Measurements from ENCODE around the gene STXBP5L. TPM values are rescaled to one million over a fixed set of nuclear protein-coding genes. Genes with fewer than 3 reads are reported as not detected.
"Not testable (repeated sequence)": the region's sequence is repeated elsewhere in the genome, so short reads cannot be mapped to it uniquely, and the experiment has no call there.

STXBP5L gene

DNA sequence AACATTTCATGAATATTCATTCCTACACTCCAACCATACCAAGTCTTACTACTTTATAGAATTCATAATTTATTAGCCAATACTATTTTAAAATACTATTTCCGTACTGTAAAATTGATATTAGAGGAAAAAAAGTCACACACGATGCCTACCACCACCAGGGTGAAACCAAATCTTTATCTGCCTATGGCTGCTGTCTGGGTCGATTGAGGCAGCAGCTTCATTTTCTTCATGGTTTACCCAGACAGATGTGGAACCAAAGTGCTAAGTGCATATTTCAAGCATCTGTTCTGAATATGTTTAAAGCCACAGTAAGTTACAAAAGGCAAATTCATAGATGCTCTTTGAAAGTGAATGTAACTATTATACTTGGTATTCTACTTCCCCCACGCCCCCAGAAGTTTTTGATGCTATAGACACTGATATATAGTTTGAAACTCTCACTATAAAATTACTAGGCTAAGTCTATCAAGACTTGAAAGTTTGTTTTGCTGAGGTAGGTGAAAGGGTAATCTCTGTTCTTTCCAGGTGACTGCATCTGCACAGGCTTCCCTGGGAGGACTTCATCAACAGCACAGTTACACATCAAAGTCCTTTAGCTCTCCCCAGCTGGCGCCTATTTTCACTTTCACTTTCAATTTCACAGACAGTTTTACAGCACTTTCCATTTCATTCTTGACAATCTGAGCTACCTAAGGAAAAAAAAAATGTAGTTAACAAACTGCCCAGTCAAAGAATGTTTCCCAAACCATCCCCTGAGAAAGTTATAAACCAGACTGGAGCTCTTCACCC, 523.9 kb downstream of the STXBP5L start:
- H3K4me1 ChIP-seq (ENCODE audit: control insufficient read depth, insufficient read depth, low read length) = peaks cover 8% of the 10 kb centered on the region
- H3K36me3 ChIP-seq (ENCODE audit: insufficient read depth, low read length) = peaks cover 6% of the 10 kb centered on the region
- H3K4me2 ChIP-seq (ENCODE audit: low read length) = peak overlapping the region; percentile 93
- H3K27me3 ChIP-seq (ENCODE audit: control insufficient read depth, insufficient read depth, low read length) = no peaks in the 10 kb centered on the region
- H3K9ac ChIP-seq (ENCODE audit: low read depth, low read length) = peak overlapping the region; percentile 52
- H3K4me3 ChIP-seq (ENCODE audit: low read length) = peak overlapping the region; percentile 70
- H3K9me3 ChIP-seq (replicated peaks; ENCODE audit: low read length) = no peaks in the 10 kb centered on the region

DNA sequence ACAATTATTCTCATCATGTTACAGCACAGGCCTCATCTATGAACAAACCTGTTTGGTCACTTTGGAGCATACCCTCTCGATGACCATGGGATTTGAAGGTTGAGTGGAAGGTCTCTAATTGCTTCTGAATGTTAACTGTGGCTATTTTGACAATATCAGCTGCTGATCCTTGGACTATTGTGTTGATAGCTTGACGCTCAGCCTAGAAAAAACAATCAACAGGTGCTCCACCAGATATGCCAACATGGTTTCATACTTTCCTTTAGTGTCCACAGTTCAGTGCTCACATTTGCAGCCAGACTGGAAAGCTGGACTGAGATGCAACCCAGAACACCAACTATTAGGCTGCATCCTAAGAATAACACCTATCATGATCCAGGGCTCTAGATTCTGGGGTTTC, 528.1 kb downstream of the STXBP5L start:
- Histone ChIP-seq H3K27me3 (ENCODE audit: control insufficient read depth, insufficient read depth, low read length) (no peaks in the 10 kb centered on the region), H3K4me3 (ENCODE audit: low read length) (no peak overlapping the region), H3K4me1 (ENCODE audit: control insufficient read depth, insufficient read depth, low read length) (peaks cover 8% of the 10 kb centered on the region), H3K36me3 (ENCODE audit: insufficient read depth, low read length) (no peaks in the 10 kb centered on the region), H3K4me2 (ENCODE audit: low read length) (no peak overlapping the region), H3K9me3 (replicated peaks; ENCODE audit: low read length) (no peaks in the 10 kb centered on the region), H3K9ac (ENCODE audit: low read depth, low read length) (no peak overlapping the region)

DNA sequence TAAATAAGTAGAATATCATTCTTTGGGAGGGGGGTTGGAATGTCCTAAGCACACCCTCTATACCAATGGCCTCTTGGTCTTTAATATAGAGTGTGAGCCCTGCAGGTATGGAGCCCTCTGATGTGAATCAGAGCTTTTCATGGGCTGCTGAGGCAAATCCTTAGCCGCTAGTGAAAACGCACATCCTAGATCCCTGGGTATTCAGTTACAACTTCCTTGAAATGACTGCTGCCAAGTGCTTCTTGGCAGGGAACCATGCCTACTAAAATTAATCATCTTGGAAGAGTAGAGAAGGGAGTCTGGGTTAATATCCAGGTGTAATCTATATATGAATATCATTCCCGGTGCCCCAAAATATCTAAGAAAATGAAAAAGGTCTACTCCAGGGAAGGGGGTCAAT, 528.6 kb downstream of the STXBP5L start:
- H3K4me2 ChIP-seq (ENCODE audit: low read length) = no peak overlapping the region
- no peak overlapping the region for H3K4me3 ChIP-seq (ENCODE audit: low read length)
- H3K9me3 ChIP-seq (replicated peaks; ENCODE audit: low read length) = no peaks in the 10 kb centered on the region
- H3K4me1 ChIP-seq (ENCODE audit: control insufficient read depth, insufficient read depth, low read length) = peaks cover 8% of the 10 kb centered on the region
- no peaks in the 10 kb centered on the region for H3K27me3 ChIP-seq (ENCODE audit: control insufficient read depth, insufficient read depth, low read length)
- H3K9ac ChIP-seq (ENCODE audit: low read depth, low read length) = no peak overlapping the region
- no peaks in the 10 kb centered on the region for H3K36me3 ChIP-seq (ENCODE audit: insufficient read depth, low read length)

DNA sequence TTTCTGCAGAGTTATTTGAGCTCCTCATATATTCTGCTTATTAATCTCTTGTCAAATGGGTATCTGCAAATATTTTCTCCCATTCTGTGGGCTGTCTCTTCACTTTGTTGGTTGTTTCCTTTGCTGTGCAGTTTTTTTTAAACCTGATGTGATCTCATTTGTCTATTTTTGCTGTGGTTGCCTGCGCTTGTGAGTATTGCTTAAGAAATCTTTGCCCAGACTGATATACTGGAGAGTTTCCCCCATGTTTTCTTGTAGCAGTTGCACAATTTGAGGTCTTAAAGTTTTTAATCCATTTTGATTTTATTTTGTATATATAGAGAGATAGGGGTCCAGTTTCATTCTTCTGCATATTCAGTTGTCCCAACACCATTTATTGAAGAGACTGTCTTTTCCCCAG, 535.5 kb downstream of the STXBP5L start:
- no peak overlapping the region for H3K9ac ChIP-seq (ENCODE audit: low read depth, low read length)

DNA sequence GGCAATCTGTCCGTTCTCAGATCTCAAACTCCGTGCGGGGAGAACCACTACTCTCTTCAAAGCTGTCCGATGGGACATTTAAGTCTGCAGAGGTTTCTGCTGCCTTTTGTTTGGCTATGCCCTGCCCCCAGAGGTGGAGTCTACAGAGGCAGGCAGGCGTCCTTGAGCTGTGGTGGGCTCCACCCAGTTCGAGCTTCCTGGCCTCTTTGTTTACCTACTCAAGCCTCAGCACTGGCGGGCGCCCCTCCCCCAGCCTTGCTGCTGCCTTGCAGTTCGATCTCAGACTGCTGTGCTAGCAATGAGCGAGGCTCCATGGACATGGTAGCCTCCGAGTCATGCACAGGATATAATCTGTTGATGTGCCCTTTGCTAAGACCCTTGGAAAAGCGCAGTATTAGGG, 543.7 kb downstream of the STXBP5L start:
- H3K27me3 ChIP-seq (ENCODE audit: control insufficient read depth, insufficient read depth, low read length); H3K9ac ChIP-seq (ENCODE audit: low read depth, low read length); H3K4me1 ChIP-seq (ENCODE audit: control insufficient read depth, insufficient read depth, low read length); H3K4me2 ChIP-seq (ENCODE audit: low read length); H3K4me3 ChIP-seq (ENCODE audit: low read length); H3K36me3 ChIP-seq (ENCODE audit: insufficient read depth, low read length); H3K9me3 ChIP-seq (replicated peaks; ENCODE audit: low read length): not testable (repeated sequence)

More for the DNA sequence above, 535.5 kb downstream of the STXBP5L start:
- H3K4me3 ChIP-seq (ENCODE audit: low read length) = no peak overlapping the region
- no peak overlapping the region for H3K4me2 ChIP-seq (ENCODE audit: low read length)
- no peaks in the 10 kb centered on the region for H3K36me3 ChIP-seq (ENCODE audit: insufficient read depth, low read length)
- H3K4me1 ChIP-seq (ENCODE audit: control insufficient read depth, insufficient read depth, low read length) = no peaks in the 10 kb centered on the region
- H3K27me3 ChIP-seq (ENCODE audit: control insufficient read depth, insufficient read depth, low read length) = no peaks in the 10 kb centered on the region
- no peaks in the 10 kb centered on the region for H3K9me3 ChIP-seq (replicated peaks; ENCODE audit: low read length)

DNA sequence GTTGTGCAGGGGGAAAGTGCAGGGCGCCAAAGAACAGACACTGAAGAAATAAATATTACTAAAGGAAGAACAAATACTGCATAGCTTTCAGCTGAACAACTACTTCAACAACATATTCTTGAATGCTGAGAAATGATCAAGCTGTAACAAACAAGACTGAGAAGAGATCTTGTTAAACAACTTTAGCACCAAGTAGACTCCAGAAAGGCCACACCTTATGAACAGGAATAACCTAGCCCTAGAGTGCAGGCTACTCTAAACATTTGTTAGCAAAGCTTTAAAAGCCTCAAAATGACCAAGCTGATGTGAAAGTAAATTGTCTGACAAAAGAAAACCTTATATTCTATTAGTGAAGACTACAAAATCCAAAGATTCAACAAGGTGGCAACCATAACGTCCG, 554.6 kb downstream of the STXBP5L start:
- Histone ChIP-seq H3K9ac (ENCODE audit: low read depth, low read length) (no peak overlapping the region), H3K4me1 (ENCODE audit: control insufficient read depth, insufficient read depth, low read length) (no peaks in the 10 kb centered on the region), H3K27me3 (ENCODE audit: control insufficient read depth, insufficient read depth, low read length) (no peaks in the 10 kb centered on the region), H3K4me2 (ENCODE audit: low read length) (no peak overlapping the region), H3K9me3 (replicated peaks; ENCODE audit: low read length) (no peaks in the 10 kb centered on the region), H3K4me3 (ENCODE audit: low read length) (no peak overlapping the region), H3K36me3 (ENCODE audit: insufficient read depth, low read length) (peaks cover 2% of the 10 kb centered on the region)

DNA sequence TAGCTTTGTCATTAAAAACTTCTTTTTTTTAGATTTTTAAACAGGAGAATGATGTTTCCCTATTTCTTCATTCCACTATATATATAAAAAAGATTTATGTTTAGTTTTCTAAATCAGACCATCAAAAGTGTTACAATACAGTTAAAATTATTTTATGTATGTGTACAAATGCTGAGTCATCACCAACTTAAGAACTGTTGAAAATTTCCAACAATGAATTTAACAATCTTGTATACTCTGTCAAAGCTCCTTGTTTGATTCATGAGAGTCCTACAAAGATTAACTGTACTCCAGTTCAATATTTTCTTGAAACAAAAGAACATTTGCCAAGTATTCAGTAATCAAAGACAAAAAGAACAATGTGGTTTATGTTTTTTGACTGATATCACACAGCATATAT, 555.7 kb downstream of the STXBP5L start:
- no peak overlapping the region for H3K4me2 ChIP-seq (ENCODE audit: low read length)
- H3K9ac ChIP-seq (ENCODE audit: low read depth, low read length) = no peak overlapping the region
- no peak overlapping the region for H3K4me3 ChIP-seq (ENCODE audit: low read length)
- H3K4me1 ChIP-seq (ENCODE audit: control insufficient read depth, insufficient read depth, low read length) = no peaks in the 10 kb centered on the region
- H3K27me3 ChIP-seq (ENCODE audit: control insufficient read depth, insufficient read depth, low read length) = no peaks in the 10 kb centered on the region
- H3K36me3 ChIP-seq (ENCODE audit: insufficient read depth, low read length) = peaks cover 2% of the 10 kb centered on the region
- H3K9me3 ChIP-seq (replicated peaks; ENCODE audit: low read length) = no peaks in the 10 kb centered on the region

DNA sequence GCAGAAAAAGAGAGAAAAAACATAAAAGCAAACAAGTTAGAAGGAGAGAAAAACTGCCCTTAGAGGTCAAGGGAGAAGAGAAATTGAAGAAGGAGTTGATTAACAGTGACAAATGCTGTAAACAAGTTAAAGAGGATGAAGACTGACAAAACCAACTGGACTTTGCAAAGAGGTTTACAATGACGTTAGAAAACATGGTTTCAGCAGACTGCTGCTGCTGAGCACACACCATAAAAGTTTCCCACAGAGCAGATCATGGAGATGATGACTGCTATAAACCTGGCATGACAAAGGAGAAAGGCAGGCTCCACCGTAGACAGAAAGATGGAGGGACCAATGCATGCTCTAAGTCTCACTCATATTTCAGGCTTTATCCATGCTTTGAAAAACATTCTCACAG, 559.1 kb downstream of the STXBP5L start:
- Histone ChIP-seq H3K36me3 (ENCODE audit: insufficient read depth, low read length) (peaks cover 2% of the 10 kb centered on the region), H3K4me2 (ENCODE audit: low read length) (no peak overlapping the region)

DNA sequence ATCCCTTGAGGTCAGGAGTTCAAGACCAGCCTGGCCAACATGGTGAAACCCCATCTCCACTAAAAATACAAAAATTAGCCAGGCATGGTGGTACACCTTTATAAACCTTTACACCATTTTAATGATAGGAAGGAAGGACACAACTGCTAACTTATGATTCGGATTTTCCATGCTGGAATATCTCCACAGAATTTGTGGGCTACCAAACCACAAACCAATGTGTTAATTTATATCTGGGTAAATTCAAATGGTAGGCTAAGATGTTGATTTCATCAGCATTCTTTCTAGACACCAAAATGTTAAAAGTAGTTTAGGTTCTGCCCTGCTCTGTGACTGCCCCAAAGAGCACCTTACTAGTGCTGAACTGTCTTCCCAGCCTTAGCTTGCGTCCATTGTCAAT, 565.0 kb downstream of the STXBP5L start:
- Histone ChIP-seq H3K36me3 (ENCODE audit: insufficient read depth, low read length) (no peaks in the 10 kb centered on the region), H3K4me3 (ENCODE audit: low read length) (no peak overlapping the region), H3K27me3 (ENCODE audit: control insufficient read depth, insufficient read depth, low read length) (no peaks in the 10 kb centered on the region), H3K9ac (ENCODE audit: low read depth, low read length) (no peak overlapping the region), H3K9me3 (replicated peaks; ENCODE audit: low read length) (no peaks in the 10 kb centered on the region), H3K4me1 (ENCODE audit: control insufficient read depth, insufficient read depth, low read length) (peaks cover 8% of the 10 kb centered on the region), H3K4me2 (ENCODE audit: low read length) (no peak overlapping the region)

More for the DNA sequence above, 559.1 kb downstream of the STXBP5L start:
- Histone ChIP-seq H3K27me3 (ENCODE audit: control insufficient read depth, insufficient read depth, low read length) (no peaks in the 10 kb centered on the region), H3K9me3 (replicated peaks; ENCODE audit: low read length) (no peaks in the 10 kb centered on the region), H3K4me1 (ENCODE audit: control insufficient read depth, insufficient read depth, low read length) (no peaks in the 10 kb centered on the region), H3K9ac (ENCODE audit: low read depth, low read length) (no peak overlapping the region), H3K4me3 (ENCODE audit: low read length) (no peak overlapping the region)

Small RNA genes lying within 50 kb of the gene (small RNA-seq; reads per million reads assigned to genes)
- gene MIR5682 = not detected

Data from skeletal muscle satellite cell (primary cell).